Breast epithelium (tissue), 3 donors: ENCODE measurements around the gene HUS1.

Experiments
- CTCF ChIP-seq, 3 donors: fragments of 450-650 bp; IDR thresholded peaks; one replicate each; pipeline ENCODE4 v1.5.1; 2016 to 2017; ENCODE audit warnings: antibody characterized with exemption in 3 of 3, mild to moderate bottlenecking in 3 of 3, moderate library complexity in 3 of 3
- POLR2A ChIP-seq: fragments of 450-650 bp; IDR thresholded peaks from one replicate; pipeline ENCODE4 v1.6.1; 2016; ENCODE audit warnings: antibody characterized with exemption, mild to moderate bottlenecking, moderate library complexity
- POLR2AphosphoS5 ChIP-seq, 3 donors: sonication (generic); formaldehyde crosslinking; IDR thresholded peaks; one replicate each; pipeline ENCODE4 v1.6.1; 2017; ENCODE audit warnings: antibody characterized with exemption in 3 of 3

- TF ChIP-seq CTCF (IDR thresholded peaks at IDR 0.05) = no peak
- no peak for TF ChIP-seq POLR2A
- no peak for TF ChIP-seq POLR2AphosphoS5 (IDR thresholded peaks at IDR 0.05)
Measured at GRCh38 chr7:47967708-47968107, 11.7 kb downstream of the HUS1 start.
